ENCODE results near the gene GCK.

- no peak for TF ChIP-seq FOXA1 (IDR thresholded peaks at IDR 0.05)
- TF ChIP-seq NFRKB (IDR thresholded peaks at IDR 0.05), result no peak
- TF ChIP-seq HDGF (IDR thresholded peaks at IDR 0.05; ENCODE audit: borderline replicate concordance), result no peak
- TF ChIP-seq SP1 (IDR thresholded peaks at IDR 0.05), result no peak
- TF ChIP-seq ARNT (IDR thresholded peaks at IDR 0.05), result no peak
- TF ChIP-seq TARDBP (IDR thresholded peaks at IDR 0.05), result no peak
- TF ChIP-seq SUZ12 (IDR thresholded peaks at IDR 0.05), result no peak
- no peak for TF ChIP-seq FOXK2 (IDR thresholded peaks at IDR 0.05)
- no peak for TF ChIP-seq FOXM1 (IDR thresholded peaks at IDR 0.05; ENCODE audit: borderline replicate concordance)
- TF ChIP-seq BHLHE40 (IDR thresholded peaks at IDR 0.05; ENCODE audit: borderline replicate concordance), result no peak
- no peak for TF ChIP-seq CTBP1 (IDR thresholded peaks at IDR 0.05; ENCODE audit: borderline replicate concordance)
- TF ChIP-seq ELF4 (IDR thresholded peaks at IDR 0.05), result no peak
Observed at GRCh38 chr7:44153948-44154335, 35.3 kb downstream of the GCK start.
